ENCODE measurements around the gene DSCAM. TPM values are rescaled to one million over a fixed set of nuclear protein-coding genes. Genes with fewer than 3 reads are reported as not detected.

DSCAM gene
- total and polyA plus RNA-seq, 2 experiments from 2014 or later, result 0.07 TPM; not detected in 1

DNA sequence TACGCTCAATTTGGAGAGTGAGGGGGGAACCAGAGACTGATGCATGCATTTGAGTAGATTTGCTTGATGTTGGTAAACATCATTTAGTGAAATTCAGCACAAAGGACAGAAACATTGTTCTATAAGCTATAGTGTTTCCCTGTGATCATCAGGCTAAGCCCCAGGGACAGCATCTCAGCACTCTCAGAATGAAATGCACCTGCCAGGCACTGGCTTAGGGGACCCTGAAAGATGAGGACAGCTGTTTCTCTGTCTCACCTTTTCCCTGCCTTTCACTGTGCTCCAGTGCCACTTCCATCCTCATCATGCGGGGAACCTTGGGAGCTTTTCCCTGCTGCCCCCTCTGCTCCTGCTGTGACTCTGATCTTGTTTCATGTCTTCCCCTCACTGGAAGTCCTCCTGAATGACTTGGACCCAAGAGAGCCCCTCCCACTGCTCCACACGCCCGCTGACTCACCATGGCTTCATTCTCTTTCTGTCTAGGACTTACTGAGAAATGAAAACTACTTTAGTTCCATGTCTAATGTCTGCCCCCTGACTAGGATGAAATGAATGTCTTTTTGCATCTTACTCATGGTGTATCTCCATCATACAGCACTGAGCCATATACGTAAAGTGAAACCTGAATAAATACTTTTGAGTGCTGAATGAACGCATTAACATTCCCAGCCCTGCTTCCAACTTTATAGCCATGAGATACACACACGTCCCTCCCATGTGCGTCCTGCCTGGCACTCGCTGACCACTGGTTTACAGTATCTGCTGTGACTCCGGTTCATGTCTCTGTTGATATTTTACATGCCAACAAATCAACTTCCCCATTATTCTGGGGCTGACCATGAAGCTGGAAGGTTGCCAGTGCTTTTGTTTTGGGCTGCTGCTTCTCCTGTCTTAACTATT lies 797.7 kb downstream of the DSCAM start (continued):
- no peak for TF ChIP-seq ZNF462 (CRISPR knock-in tag; IDR thresholded peaks at IDR 0.05)
- TF ChIP-seq JUNB (IDR thresholded peaks at IDR 0.05; ENCODE audit: unreplicated experiment), result no peak
- TF ChIP-seq EZH2 (IDR thresholded peaks at IDR 0.05; ENCODE audit: low read depth, unreplicated experiment), result no peak
- no peak for TF ChIP-seq CREB1 (CRISPR knock-in tag; IDR thresholded peaks at IDR 0.05; ENCODE audit: low read depth)
- TF ChIP-seq EZH2phosphoT487 (IDR thresholded peaks at IDR 0.05; ENCODE audit: unreplicated experiment), result no peak

DNA sequence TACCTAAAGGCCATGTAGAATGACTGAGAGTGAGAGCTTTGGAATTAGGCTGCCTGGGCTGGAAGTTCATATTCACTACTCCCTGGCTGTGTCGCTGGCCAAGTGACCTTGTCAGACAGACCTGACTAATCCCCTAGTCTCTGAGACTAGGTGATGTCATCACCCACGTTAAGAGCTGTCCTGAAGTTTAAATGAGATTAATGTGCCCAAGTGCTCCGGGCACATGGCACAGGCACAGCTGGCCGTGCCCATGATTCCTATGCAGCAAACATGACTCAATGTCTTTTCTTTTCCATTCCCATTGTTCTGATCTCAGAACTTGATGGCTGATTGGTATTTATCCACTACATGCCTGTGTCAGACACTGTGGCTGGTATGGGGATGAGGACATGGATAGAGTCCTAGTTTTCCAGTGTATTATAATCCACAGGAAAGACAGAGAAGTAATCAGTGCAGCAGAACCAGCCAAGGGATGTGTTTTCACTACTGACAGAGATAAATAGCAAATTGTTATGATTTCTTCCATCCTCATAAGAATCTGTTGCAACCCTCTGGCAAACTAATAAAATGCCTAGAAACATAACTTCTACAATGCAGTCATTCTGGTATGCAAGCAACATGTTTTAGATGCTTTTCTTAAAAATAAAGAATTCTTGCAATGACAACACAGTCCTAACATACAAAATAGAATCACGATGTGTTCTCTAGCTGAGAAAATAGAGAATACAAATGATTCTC lies 798.8 kb downstream of the DSCAM start:
- H3K36me3 ChIP-seq (ENCODE audit: insufficient read depth), result no peaks in the 10 kb centered on the region; the same call in 1 of the 2 replicates
- H3K4me3 ChIP-seq, result no peak overlapping the region
- no peaks in the 10 kb centered on the region for H3K27me3 ChIP-seq (ENCODE audit: insufficient read depth)
- no peaks in the 10 kb centered on the region for H3F3A ChIP-seq (replicated peaks; ENCODE audit: low read depth)
- H3K4me2 ChIP-seq, result no peak overlapping the region
- H3K4me3 Mint-ChIP-seq, result no peak overlapping the region
- H3K9me2 ChIP-seq (ENCODE audit: insufficient read depth), result 0 out of 2 replicates have a peak, but pooled peaks cover 2% of the 10 kb centered on the region
- H4K20me1 ChIP-seq (replicated peaks; ENCODE audit: insufficient read depth), result no peaks in the 10 kb centered on the region
- H2AFZ ChIP-seq, result no peak overlapping the region
- peaks cover 2% of the 10 kb centered on the region for H3K9me3 Mint-ChIP-seq
- no peaks in the 10 kb centered on the region; the same call in 2 of the 3 replicates for H3K36me3 Mint-ChIP-seq (ENCODE audit: low read depth)
- no peak overlapping the region for H3K27ac Mint-ChIP-seq
- H3K4me1 ChIP-seq (ENCODE audit: insufficient read depth), result no peaks in the 10 kb centered on the region; the same call in 1 of the 2 replicates
- H3K79me2 ChIP-seq (replicated peaks; ENCODE audit: insufficient read depth), result no peaks in the 10 kb centered on the region
- H3K27ac ChIP-seq (ENCODE audit: low read depth), result no peak overlapping the region
- peaks cover 15% of the 10 kb centered on the region; the same call in 2 of the 3 replicates for H3K4me1 Mint-ChIP-seq
- DNase-seq (ENCODE audit: low spot score) (no peak), ATAC-seq (no peak)
- no peaks in the 10 kb centered on the region for H3K27me3 Mint-ChIP-seq (ENCODE audit: insufficient read depth, low read depth, poor library complexity)
- TF ChIP-seq EZH2 (IDR thresholded peaks at IDR 0.05; ENCODE audit: low read depth, unreplicated experiment) (no peak), NANOG (IDR thresholded peaks at IDR 0.05; ENCODE audit: borderline replicate concordance) (no peak), JUNB (IDR thresholded peaks at IDR 0.05; ENCODE audit: unreplicated experiment) (no peak), CREB1 (CRISPR knock-in tag; IDR thresholded peaks at IDR 0.05; ENCODE audit: low read depth) (no peak), ZNF331 (CRISPR knock-in tag; IDR thresholded peaks at IDR 0.05; ENCODE audit: low read depth) (no peak), EZH2phosphoT487 (IDR thresholded peaks at IDR 0.05; ENCODE audit: unreplicated experiment) (no peak)
- TF ChIP-seq, protein P1, sequence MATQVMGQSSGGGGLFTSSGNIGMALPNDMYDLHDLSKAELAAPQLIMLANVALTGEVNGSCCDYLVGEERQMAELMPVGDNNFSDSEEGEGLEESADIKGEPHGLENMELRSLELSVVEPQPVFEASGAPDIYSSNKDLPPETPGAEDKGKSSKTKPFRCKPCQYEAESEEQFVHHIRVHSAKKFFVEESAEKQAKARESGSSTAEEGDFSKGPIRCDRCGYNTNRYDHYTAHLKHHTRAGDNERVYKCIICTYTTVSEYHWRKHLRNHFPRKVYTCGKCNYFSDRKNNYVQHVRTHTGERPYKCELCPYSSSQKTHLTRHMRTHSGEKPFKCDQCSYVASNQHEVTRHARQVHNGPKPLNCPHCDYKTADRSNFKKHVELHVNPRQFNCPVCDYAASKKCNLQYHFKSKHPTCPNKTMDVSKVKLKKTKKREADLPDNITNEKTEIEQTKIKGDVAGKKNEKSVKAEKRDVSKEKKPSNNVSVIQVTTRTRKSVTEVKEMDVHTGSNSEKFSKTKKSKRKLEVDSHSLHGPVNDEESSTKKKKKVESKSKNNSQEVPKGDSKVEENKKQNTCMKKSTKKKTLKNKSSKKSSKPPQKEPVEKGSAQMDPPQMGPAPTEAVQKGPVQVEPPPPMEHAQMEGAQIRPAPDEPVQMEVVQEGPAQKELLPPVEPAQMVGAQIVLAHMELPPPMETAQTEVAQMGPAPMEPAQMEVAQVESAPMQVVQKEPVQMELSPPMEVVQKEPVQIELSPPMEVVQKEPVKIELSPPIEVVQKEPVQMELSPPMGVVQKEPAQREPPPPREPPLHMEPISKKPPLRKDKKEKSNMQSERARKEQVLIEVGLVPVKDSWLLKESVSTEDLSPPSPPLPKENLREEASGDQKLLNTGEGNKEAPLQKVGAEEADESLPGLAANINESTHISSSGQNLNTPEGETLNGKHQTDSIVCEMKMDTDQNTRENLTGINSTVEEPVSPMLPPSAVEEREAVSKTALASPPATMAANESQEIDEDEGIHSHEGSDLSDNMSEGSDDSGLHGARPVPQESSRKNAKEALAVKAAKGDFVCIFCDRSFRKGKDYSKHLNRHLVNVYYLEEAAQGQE (IDR thresholded peaks at IDR 0.05; ENCODE audit: unreplicated experiment), result no peak
- TF ChIP-seq, protein P2, sequence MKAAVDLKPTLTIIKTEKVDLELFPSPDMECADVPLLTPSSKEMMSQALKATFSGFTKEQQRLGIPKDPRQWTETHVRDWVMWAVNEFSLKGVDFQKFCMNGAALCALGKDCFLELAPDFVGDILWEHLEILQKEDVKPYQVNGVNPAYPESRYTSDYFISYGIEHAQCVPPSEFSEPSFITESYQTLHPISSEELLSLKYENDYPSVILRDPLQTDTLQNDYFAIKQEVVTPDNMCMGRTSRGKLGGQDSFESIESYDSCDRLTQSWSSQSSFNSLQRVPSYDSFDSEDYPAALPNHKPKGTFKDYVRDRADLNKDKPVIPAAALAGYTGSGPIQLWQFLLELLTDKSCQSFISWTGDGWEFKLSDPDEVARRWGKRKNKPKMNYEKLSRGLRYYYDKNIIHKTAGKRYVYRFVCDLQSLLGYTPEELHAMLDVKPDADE (IDR thresholded peaks at IDR 0.05), result no peak

All from GM23338 (cell line).